22Rv1 (cell line): Measurements from ENCODE around the gene BTBD9.

Source experiments
- H3K27ac ChIP-seq: fragments of 450-650 bp; 2 replicates; pipeline ENCODE4 v1.5.1; 2017
- ZFX ChIP-seq: fragments of 450-650 bp; IDR thresholded peaks from 2 replicates; pipeline ENCODE4 v1.6.1; 2017; ENCODE audit warnings: antibody characterized with exemption, borderline replicate concordance
- TF ChIP-seq, protein P1 (sequence below): fragments of 450-650 bp; IDR thresholded peaks from 2 replicates; pipeline ENCODE4 v1.5.1; 2017; ENCODE audit warnings: mild to moderate bottlenecking

The BTBD9 gene

GRCh38 chr6:38271081-38271480 is 368.6 kb downstream of the BTBD9 start:
- no peak overlapping the region for H3K27ac ChIP-seq
- TF ChIP-seq, protein P1, sequence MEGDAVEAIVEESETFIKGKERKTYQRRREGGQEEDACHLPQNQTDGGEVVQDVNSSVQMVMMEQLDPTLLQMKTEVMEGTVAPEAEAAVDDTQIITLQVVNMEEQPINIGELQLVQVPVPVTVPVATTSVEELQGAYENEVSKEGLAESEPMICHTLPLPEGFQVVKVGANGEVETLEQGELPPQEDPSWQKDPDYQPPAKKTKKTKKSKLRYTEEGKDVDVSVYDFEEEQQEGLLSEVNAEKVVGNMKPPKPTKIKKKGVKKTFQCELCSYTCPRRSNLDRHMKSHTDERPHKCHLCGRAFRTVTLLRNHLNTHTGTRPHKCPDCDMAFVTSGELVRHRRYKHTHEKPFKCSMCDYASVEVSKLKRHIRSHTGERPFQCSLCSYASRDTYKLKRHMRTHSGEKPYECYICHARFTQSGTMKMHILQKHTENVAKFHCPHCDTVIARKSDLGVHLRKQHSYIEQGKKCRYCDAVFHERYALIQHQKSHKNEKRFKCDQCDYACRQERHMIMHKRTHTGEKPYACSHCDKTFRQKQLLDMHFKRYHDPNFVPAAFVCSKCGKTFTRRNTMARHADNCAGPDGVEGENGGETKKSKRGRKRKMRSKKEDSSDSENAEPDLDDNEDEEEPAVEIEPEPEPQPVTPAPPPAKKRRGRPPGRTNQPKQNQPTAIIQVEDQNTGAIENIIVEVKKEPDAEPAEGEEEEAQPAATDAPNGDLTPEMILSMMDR, result no peak
- no peak for TF ChIP-seq ZFX

- no peak for TF ChIP-seq ZFX
- TF ChIP-seq, protein P1, result no peak
- H3K27ac ChIP-seq, result no peak overlapping the region
Measured at GRCh38 chr6:38270367-38270766, 369.4 kb downstream of the BTBD9 start.

DNA sequence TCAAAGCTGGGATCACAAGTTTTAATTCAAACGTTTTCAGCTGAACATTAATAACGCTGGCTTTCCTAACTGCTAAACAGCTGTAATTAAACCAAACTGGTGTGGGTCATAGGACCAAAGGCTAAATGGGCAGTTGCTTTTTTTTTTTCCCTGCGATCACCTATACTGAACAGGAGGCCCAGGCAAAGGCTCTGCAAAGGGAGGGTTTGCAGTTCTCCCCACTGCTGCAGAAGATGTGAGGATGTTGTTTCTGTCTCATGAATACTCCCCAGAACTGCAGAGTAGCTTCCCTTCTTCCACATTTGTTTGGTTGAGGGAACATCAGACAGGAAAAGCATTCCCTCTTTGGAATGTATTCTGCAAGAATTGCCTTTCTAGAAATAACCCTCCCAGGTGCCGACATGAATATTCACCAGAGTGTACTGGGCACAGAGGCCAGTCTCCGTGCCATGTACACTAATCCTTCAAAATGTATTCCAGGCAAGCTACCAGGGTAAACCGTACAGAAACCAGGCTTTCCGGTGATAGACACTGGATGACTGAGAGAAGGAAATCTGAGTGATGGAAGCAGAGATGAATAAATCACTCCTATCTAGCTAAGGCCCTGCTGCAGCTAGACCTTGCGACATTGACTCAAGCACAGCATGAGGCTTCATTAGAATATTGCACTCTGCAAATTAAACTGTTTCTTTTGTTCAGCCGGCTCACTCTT is 370.1 kb downstream of the BTBD9 start:
- no peak for TF ChIP-seq ZFX
- TF ChIP-seq, protein P1, result no peak
- no peak overlapping the region for H3K27ac ChIP-seq

GRCh38 chr6:38268342-38268741 is 371.4 kb downstream of the BTBD9 start:
- TF ChIP-seq, protein P1, result no peak
- TF ChIP-seq ZFX, result no peak

GRCh38 chr6:38266921-38267354 is 372.8 kb downstream of the BTBD9 start:
- TF ChIP-seq, protein P1, result no peak
- TF ChIP-seq ZFX, result no peak
- H3K27ac ChIP-seq, result no peak overlapping the region

More at GRCh38 chr6:38268342-38268741, 371.4 kb downstream of the BTBD9 start:
- no peak overlapping the region for H3K27ac ChIP-seq

- no peak overlapping the region for H3K27ac ChIP-seq
- no peak for TF ChIP-seq ZFX
- TF ChIP-seq, protein P1, result no peak
Measured at GRCh38 chr6:38264605-38265004, 375.1 kb downstream of the BTBD9 start.

- H3K27ac ChIP-seq, result peak overlapping the region; percentile 34
- TF ChIP-seq, protein P1, result no peak
- TF ChIP-seq ZFX, result no peak
Measured at GRCh38 chr6:38262609-38263008, 377.1 kb downstream of the BTBD9 start.
